H1 (cell line): Measurements from ENCODE around the gene LSM2. TPM values are rescaled to one million over a fixed set of nuclear protein-coding genes. Genes with fewer than 3 reads are reported as not detected.

Source experiments
- RXRA ChIP-seq: IDR thresholded peaks from 2 replicates; pipeline ENCODE4 v1.6.1; 2011; ENCODE audit warnings: low read depth, mild to moderate bottlenecking, low read length, moderate library complexity; ENCODE audit not compliant: insufficient read depth
- SIX5 ChIP-seq: IDR thresholded peaks from 2 replicates; pipeline ENCODE4 v1.6.1; 2011; ENCODE audit warnings: mild to moderate bottlenecking, low read depth, low read length
- polyA plus RNA-seq, 7 experiments: library from polyadenylated mRNA; depleted of rRNA in 3 of 7; stranded (reverse) in 5 of 7; unstranded in 2 of 7; fragments of >200 nt in 5 of 7; fragments of 200-250 nt in 2 of 7; gene quantifications; 1 replicate in 5 of 7; 2 replicates in 1 of 7; 4 replicates in 1 of 7; pipeline versions ENCODE4 v1.2.1 to v1.2.3, GENCODE V29; 2011 to 2013; ENCODE audit warnings: missing spikeins in 2 of 7, mixed read lengths in 2 of 7
- total RNA-seq: library from RNA; stranded (reverse); fragmentation: NEBNext Ultra II Directional; extraction: Animal tissue kit (Norgen Biotek cat#: 25700); gene quantifications from 2 replicates; pipeline ENCODE4 v1.2.1, GENCODE V29; 2021

The LSM2 gene
- total and polyA plus RNA-seq, 2 of the 8 experiments (the other 6 are each of a cell fraction or from before 2014, with no cell fraction given): 127 to 168 TPM

DNA sequence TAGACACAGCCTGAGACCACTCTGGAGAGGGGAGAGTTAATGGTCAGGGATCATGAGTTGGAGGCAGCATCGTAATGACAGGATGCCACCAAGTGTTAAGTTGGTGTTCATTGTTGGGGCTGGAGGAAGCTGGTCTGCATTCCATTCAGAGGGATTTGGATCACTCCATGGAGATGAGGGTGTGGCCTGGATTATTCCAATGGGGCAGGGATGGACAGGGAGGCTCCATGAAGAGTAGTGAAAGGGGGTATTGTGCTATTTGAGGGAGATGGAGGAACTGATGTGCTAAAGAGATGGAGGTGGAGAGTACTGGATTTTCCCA is 43.2 kb downstream of the LSM2 start (continued):
- no peak for TF ChIP-seq RXRA
- no peak for TF ChIP-seq SIX5
